Measurements from ENCODE around the gene TCF4. TPM values are rescaled to one million over a fixed set of nuclear protein-coding genes. Genes with fewer than 3 reads are reported as not detected.

Gene TCF4
- total and polyA plus RNA-seq, 9 donors, result 50.9 to 167 (median 116) TPM

GRCh38 chr18:55384115-55384514 is 203.9 kb downstream of the TCF4 start:
- Histone ChIP-seq H3K4me1 (ENCODE audit: control insufficient read depth, insufficient read depth, low read length) (peaks cover 9% of the 10 kb centered on the region), H3K9me3 (replicated peaks; ENCODE audit: control insufficient read depth, low read depth, low read length) (peaks cover 7% of the 10 kb centered on the region), H3K4me3 (ENCODE audit: low read length) (no peak overlapping the region), H3K27ac (ENCODE audit: low read length) (no peak overlapping the region), H3K36me3 (ENCODE audit: control insufficient read depth, insufficient read depth, low read length) (peaks cover 14% of the 10 kb centered on the region), H3K27me3 (ENCODE audit: control insufficient read depth, insufficient read depth, low read length) (no peaks in the 10 kb centered on the region)
- WGBS (ENCODE audit: insufficient coverage), result 100% methylated on average over 1 of the region's 4 CpGs
- DNase-seq, result no peak

GRCh38 chr18:55382277-55382805 is 205.7 kb downstream of the TCF4 start:
- H3K4me1 ChIP-seq (ENCODE audit: control insufficient read depth, insufficient read depth, low read length), result peaks cover 4% of the 10 kb centered on the region
- no peak overlapping the region for H3K4me3 ChIP-seq (ENCODE audit: low read length)
- H3K27me3 ChIP-seq (ENCODE audit: control insufficient read depth, insufficient read depth, low read length), result no peaks in the 10 kb centered on the region
- no peak overlapping the region for H3K27ac ChIP-seq (ENCODE audit: low read length)
- no CpG with 5 or more reads among the region's 2 CpGs for WGBS (ENCODE audit: insufficient coverage)
- H3K9me3 ChIP-seq (replicated peaks; ENCODE audit: control insufficient read depth, low read depth, low read length), result peaks cover 7% of the 10 kb centered on the region
- DNase-seq, result no peak
- H3K36me3 ChIP-seq (ENCODE audit: control insufficient read depth, insufficient read depth, low read length), result peaks cover 12% of the 10 kb centered on the region

GRCh38 chr18:55381277-55381676 is 206.7 kb downstream of the TCF4 start:
- H3K4me3 ChIP-seq (ENCODE audit: low read length), result no peak overlapping the region
- H3K27me3 ChIP-seq (ENCODE audit: control insufficient read depth, insufficient read depth, low read length), result no peaks in the 10 kb centered on the region
- H3K4me1 ChIP-seq (ENCODE audit: control insufficient read depth, insufficient read depth, low read length), result peaks cover 4% of the 10 kb centered on the region
- H3K36me3 ChIP-seq (ENCODE audit: control insufficient read depth, insufficient read depth, low read length), result peaks cover 12% of the 10 kb centered on the region
- H3K27ac ChIP-seq (ENCODE audit: low read length), result no peak overlapping the region
- peaks cover 7% of the 10 kb centered on the region for H3K9me3 ChIP-seq (replicated peaks; ENCODE audit: control insufficient read depth, low read depth, low read length)
- DNase-seq, result no peak

GRCh38 chr18:55380589-55380988 is 207.4 kb downstream of the TCF4 start:
- no peak overlapping the region for H3K4me3 ChIP-seq (ENCODE audit: low read length)
- WGBS (ENCODE audit: insufficient coverage), result 90% methylated on average over 2 of the region's 7 CpGs
- H3K4me1 ChIP-seq (ENCODE audit: control insufficient read depth, insufficient read depth, low read length), result no peaks in the 10 kb centered on the region
- H3K9me3 ChIP-seq (replicated peaks; ENCODE audit: control insufficient read depth, low read depth, low read length), result peaks cover 7% of the 10 kb centered on the region
- no peaks in the 10 kb centered on the region for H3K27me3 ChIP-seq (ENCODE audit: control insufficient read depth, insufficient read depth, low read length)
- H3K27ac ChIP-seq (ENCODE audit: low read length), result no peak overlapping the region
- H3K36me3 ChIP-seq (ENCODE audit: control insufficient read depth, insufficient read depth, low read length), result peaks cover 12% of the 10 kb centered on the region
- no peak for DNase-seq

GRCh38 chr18:55376387-55376786 is 211.6 kb downstream of the TCF4 start:
- H3K27ac ChIP-seq (ENCODE audit: low read length), result no peak overlapping the region

GRCh38 chr18:55375930-55376329 is 212.1 kb downstream of the TCF4 start:
- Histone ChIP-seq H3K27me3 (ENCODE audit: control insufficient read depth, insufficient read depth, low read length) (no peaks in the 10 kb centered on the region), H3K4me3 (ENCODE audit: low read length) (no peak overlapping the region), H3K36me3 (ENCODE audit: control insufficient read depth, insufficient read depth, low read length) (peaks cover 7% of the 10 kb centered on the region), H3K4me1 (ENCODE audit: control insufficient read depth, insufficient read depth, low read length) (no peaks in the 10 kb centered on the region), H3K9me3 (replicated peaks; ENCODE audit: control insufficient read depth, low read depth, low read length) (peaks cover 2% of the 10 kb centered on the region), H3K27ac (ENCODE audit: low read length) (no peak overlapping the region)
- WGBS (ENCODE audit: insufficient coverage), result 100% methylated on average over 1 of the region's 5 CpGs
- no peak for DNase-seq

More at GRCh38 chr18:55376387-55376786, 211.6 kb downstream of the TCF4 start:
- Histone ChIP-seq H3K27me3 (ENCODE audit: control insufficient read depth, insufficient read depth, low read length) (no peaks in the 10 kb centered on the region), H3K4me1 (ENCODE audit: control insufficient read depth, insufficient read depth, low read length) (no peaks in the 10 kb centered on the region), H3K36me3 (ENCODE audit: control insufficient read depth, insufficient read depth, low read length) (peaks cover 7% of the 10 kb centered on the region), H3K9me3 (replicated peaks; ENCODE audit: control insufficient read depth, low read depth, low read length) (peaks cover 2% of the 10 kb centered on the region), H3K4me3 (ENCODE audit: low read length) (no peak overlapping the region)
- DNase-seq, result no peak
- 22% methylated on average over 1 of the region's 2 CpGs for WGBS (ENCODE audit: insufficient coverage)

GRCh38 chr18:55374741-55375140 is 213.3 kb downstream of the TCF4 start:
- WGBS (ENCODE audit: insufficient coverage), result no CpG with 5 or more reads among the region's 1 CpG

GRCh38 chr18:55372209-55372608 is 215.8 kb downstream of the TCF4 start:
- no peak overlapping the region for H3K27ac ChIP-seq (ENCODE audit: low read length)
- H3K4me1 ChIP-seq (ENCODE audit: control insufficient read depth, insufficient read depth, low read length), result no peaks in the 10 kb centered on the region
- no peak overlapping the region for H3K4me3 ChIP-seq (ENCODE audit: low read length)
- peaks cover 2% of the 10 kb centered on the region for H3K9me3 ChIP-seq (replicated peaks; ENCODE audit: control insufficient read depth, low read depth, low read length)
- H3K27me3 ChIP-seq (ENCODE audit: control insufficient read depth, insufficient read depth, low read length), result no peaks in the 10 kb centered on the region
- no CpG with 5 or more reads among the region's 2 CpGs for WGBS (ENCODE audit: insufficient coverage)
- DNase-seq, result no peak
- H3K36me3 ChIP-seq (ENCODE audit: control insufficient read depth, insufficient read depth, low read length), result no peaks in the 10 kb centered on the region

More at GRCh38 chr18:55374741-55375140, 213.3 kb downstream of the TCF4 start:
- Histone ChIP-seq H3K27ac (ENCODE audit: low read length) (no peak overlapping the region), H3K4me3 (ENCODE audit: low read length) (no peak overlapping the region), H3K9me3 (replicated peaks; ENCODE audit: control insufficient read depth, low read depth, low read length) (peaks cover 2% of the 10 kb centered on the region), H3K36me3 (ENCODE audit: control insufficient read depth, insufficient read depth, low read length) (peaks cover 4% of the 10 kb centered on the region), H3K4me1 (ENCODE audit: control insufficient read depth, insufficient read depth, low read length) (no peaks in the 10 kb centered on the region), H3K27me3 (ENCODE audit: control insufficient read depth, insufficient read depth, low read length) (no peaks in the 10 kb centered on the region)
- DNase-seq, result no peak

GRCh38 chr18:55370936-55371335 is 217.1 kb downstream of the TCF4 start:
- H3K4me3 ChIP-seq (ENCODE audit: low read length), result no peak overlapping the region
- H3K27ac ChIP-seq (ENCODE audit: low read length), result no peak overlapping the region
- no peaks in the 10 kb centered on the region for H3K27me3 ChIP-seq (ENCODE audit: control insufficient read depth, insufficient read depth, low read length)
- no peak for DNase-seq
- H3K4me1 ChIP-seq (ENCODE audit: control insufficient read depth, insufficient read depth, low read length), result no peaks in the 10 kb centered on the region
- peaks cover 2% of the 10 kb centered on the region for H3K9me3 ChIP-seq (replicated peaks; ENCODE audit: control insufficient read depth, low read depth, low read length)
- no peaks in the 10 kb centered on the region for H3K36me3 ChIP-seq (ENCODE audit: control insufficient read depth, insufficient read depth, low read length)

GRCh38 chr18:55369346-55369745 is 218.6 kb downstream of the TCF4 start:
- Histone ChIP-seq H3K27me3 (ENCODE audit: control insufficient read depth, insufficient read depth, low read length) (no peaks in the 10 kb centered on the region), H3K9me3 (replicated peaks; ENCODE audit: control insufficient read depth, low read depth, low read length) (peaks cover 2% of the 10 kb centered on the region), H3K4me3 (ENCODE audit: low read length) (no peak overlapping the region), H3K27ac (ENCODE audit: low read length) (no peak overlapping the region), H3K4me1 (ENCODE audit: control insufficient read depth, insufficient read depth, low read length) (no peaks in the 10 kb centered on the region), H3K36me3 (ENCODE audit: control insufficient read depth, insufficient read depth, low read length) (no peaks in the 10 kb centered on the region)
- WGBS (ENCODE audit: insufficient coverage), result 100% methylated on average over 1 of the region's 2 CpGs
- DNase-seq, result no peak

GRCh38 chr18:55365342-55365741 is 222.7 kb downstream of the TCF4 start:
- H3K9me3 ChIP-seq (replicated peaks; ENCODE audit: control insufficient read depth, low read depth, low read length), result no peaks in the 10 kb centered on the region
- H3K27me3 ChIP-seq (ENCODE audit: control insufficient read depth, insufficient read depth, low read length), result no peaks in the 10 kb centered on the region
- H3K27ac ChIP-seq (ENCODE audit: low read length), result no peak overlapping the region
- WGBS (ENCODE audit: insufficient coverage), result 63% methylated on average over 1 of the region's 2 CpGs
- DNase-seq, result no peak
- H3K36me3 ChIP-seq (ENCODE audit: control insufficient read depth, insufficient read depth, low read length), result peaks cover 2% of the 10 kb centered on the region
- no peaks in the 10 kb centered on the region for H3K4me1 ChIP-seq (ENCODE audit: control insufficient read depth, insufficient read depth, low read length)
- no peak overlapping the region for H3K4me3 ChIP-seq (ENCODE audit: low read length)
